HFFc6 (cell line): ENCODE data around the gene ZFYVE26. TPM values are rescaled to one million over a fixed set of nuclear protein-coding genes. Genes with fewer than 3 reads are reported as not detected.

ENCODE experiments used
- DNase-seq: peaks from one replicate; pipeline ENCODE4 v3.0.0-alpha.2; 2018
- H3K27ac Mint-ChIP-seq: 2 replicates; pipeline ENCODE4 v1.8.0; 2020; ENCODE audit warnings: mild to moderate bottlenecking, mixed read lengths
- H3K27me3 Mint-ChIP-seq: 2 replicates; pipeline ENCODE4 v1.8.0; 2021; ENCODE audit warnings: mild to moderate bottlenecking, moderate library complexity, mixed read lengths; ENCODE audit not compliant: insufficient read depth
- H3K36me3 Mint-ChIP-seq: 2 replicates; pipeline ENCODE4 v1.8.0; 2021; ENCODE audit warnings: low read depth, mixed read lengths
- H3K4me1 Mint-ChIP-seq: 2 replicates; pipeline ENCODE4 v1.8.0; 2020; ENCODE audit warnings: low read depth, mixed read lengths
- H3K4me3 Mint-ChIP-seq: 2 replicates; pipeline ENCODE4 v1.8.0; 2020; ENCODE audit warnings: mild to moderate bottlenecking, moderate library complexity, mixed read lengths
- H3K9me3 Mint-ChIP-seq: 2 replicates; pipeline ENCODE4 v1.8.0; 2020; ENCODE audit warnings: mild to moderate bottlenecking, mixed read lengths
- CTCF ChIP-seq: fragments of 200-600 bp; sonication (generic); IDR thresholded peaks from 2 replicates; pipeline ENCODE4 v1.5.0; 2021; ENCODE audit warnings: antibody characterized with exemption, mild to moderate bottlenecking
- total RNA-seq, 6 experiments: library from RNA; stranded (reverse); fragmentation: NEBNext Ultra II Directional; extraction: Animal tissue kit (Norgen Biotek cat#: 25700); gene quantifications; 2 replicates in 1 of 6; 3 replicates in 5 of 6; pipeline ENCODE4 v1.2.3, GENCODE V29; 2021

ZFYVE26 gene
- total RNA-seq, 6 experiments from 2014 or later: 12.8 to 17.2 (median 14.7) TPM

GRCh38 chr14:67814821-67815220 lies 1.6 kb downstream of the ZFYVE26 start:
- Mint-ChIP-seq H3K9me3 (no peaks in the 10 kb centered on the region; the same call in 1 of the 2 replicates), H3K27ac (peak overlapping the region; percentile 93), H3K4me3 (peak overlapping the region; percentile 97), H3K27me3 (peaks cover 4% of the 10 kb centered on the region), H3K36me3 (0 out of 2 replicates have a peak, but pooled peaks cover 5% of the 10 kb centered on the region), H3K4me1 (peaks cover 27% of the 10 kb centered on the region)
- TF ChIP-seq CTCF: no peak
- no peak for DNase-seq

- peak overlapping the region; percentile 41; the same call in 1 of the 2 replicates for H3K27ac Mint-ChIP-seq
- H3K4me3 Mint-ChIP-seq: no peak overlapping the region
- H3K36me3 Mint-ChIP-seq: peaks cover 9% of the 10 kb centered on the region; the same call in 1 of the 2 replicates
- TF ChIP-seq CTCF: no peak
- H3K27me3 Mint-ChIP-seq: no peaks in the 10 kb centered on the region
- no peaks in the 10 kb centered on the region for H3K9me3 Mint-ChIP-seq
- peaks cover 7% of the 10 kb centered on the region for H3K4me1 Mint-ChIP-seq
- DNase-seq: peak; percentile 21
These were observed 10.1 kb downstream of the ZFYVE26 start for GRCh38 chr14:67806246-67806645.

- H3K9me3 Mint-ChIP-seq: no peaks in the 10 kb centered on the region
- H3K27ac Mint-ChIP-seq: no peak overlapping the region
- TF ChIP-seq CTCF: no peak
- no peaks in the 10 kb centered on the region for H3K4me1 Mint-ChIP-seq
- no peaks in the 10 kb centered on the region for H3K27me3 Mint-ChIP-seq
- DNase-seq: no peak
- H3K4me3 Mint-ChIP-seq: no peak overlapping the region
- H3K36me3 Mint-ChIP-seq: peaks cover 19% of the 10 kb centered on the region
These were observed 15.6 kb downstream of the ZFYVE26 start for GRCh38 chr14:67800743-67801142.

GRCh38 chr14:67798731-67799130 lies 17.7 kb downstream of the ZFYVE26 start:
- TF ChIP-seq CTCF: no peak
- H3K4me3 Mint-ChIP-seq: no peak overlapping the region
- no peaks in the 10 kb centered on the region for H3K27me3 Mint-ChIP-seq
- no peaks in the 10 kb centered on the region for H3K4me1 Mint-ChIP-seq
- DNase-seq: no peak
- H3K9me3 Mint-ChIP-seq: no peaks in the 10 kb centered on the region
- H3K27ac Mint-ChIP-seq: no peak overlapping the region
- peaks cover 26% of the 10 kb centered on the region for H3K36me3 Mint-ChIP-seq

GRCh38 chr14:67787673-67788072 lies 28.7 kb downstream of the ZFYVE26 start:
- H3K27ac Mint-ChIP-seq: no peak overlapping the region
- peaks cover 13% of the 10 kb centered on the region for H3K36me3 Mint-ChIP-seq
- DNase-seq: no peak
- no peaks in the 10 kb centered on the region for H3K27me3 Mint-ChIP-seq
- H3K9me3 Mint-ChIP-seq: no peaks in the 10 kb centered on the region
- H3K4me3 Mint-ChIP-seq: no peak overlapping the region
- H3K4me1 Mint-ChIP-seq: no peaks in the 10 kb centered on the region
- TF ChIP-seq CTCF: no peak
